GM18502 (cell line): ENCODE data around the gene IQSEC1.
"Not testable (repeated sequence)": the region's sequence is repeated elsewhere in the genome, so short reads cannot be mapped to it uniquely, and the experiment has no call there.

Experiments used
- ATAC-seq: cut with Tn5 transposase; IDR thresholded peaks from one replicate; pipeline ENCODE4 v1.9.1; 2021; ENCODE audit warnings: mild to moderate bottlenecking; ENCODE audit not compliant: unreplicated experiment, poor library complexity

The IQSEC1 gene

GRCh38 chr3:12868039-12869034 is 204.9 kb downstream of the IQSEC1 start:
- ATAC-seq = peak; percentile 76

DNA sequence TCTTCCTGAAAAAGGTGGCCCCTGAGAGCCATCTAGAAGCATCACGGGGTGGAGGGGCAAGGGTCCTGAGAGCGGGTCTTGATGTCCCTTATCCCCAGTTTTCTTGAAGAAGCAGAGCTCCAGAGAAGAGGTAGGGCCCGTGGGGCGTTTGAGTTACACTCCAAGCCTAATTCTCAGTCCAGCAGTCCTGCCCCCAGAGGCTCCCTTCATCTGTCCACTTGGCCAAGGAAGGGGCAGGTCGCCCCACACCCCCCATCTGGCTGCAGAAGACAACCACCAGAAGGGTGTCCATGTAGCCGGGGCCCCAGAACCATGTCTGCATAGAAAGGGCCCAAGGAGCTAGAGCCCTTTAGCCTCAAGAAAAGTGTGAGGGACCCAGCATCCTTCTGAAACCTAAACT is 206.4 kb downstream of the IQSEC1 start:
- ATAC-seq = no peak

DNA sequence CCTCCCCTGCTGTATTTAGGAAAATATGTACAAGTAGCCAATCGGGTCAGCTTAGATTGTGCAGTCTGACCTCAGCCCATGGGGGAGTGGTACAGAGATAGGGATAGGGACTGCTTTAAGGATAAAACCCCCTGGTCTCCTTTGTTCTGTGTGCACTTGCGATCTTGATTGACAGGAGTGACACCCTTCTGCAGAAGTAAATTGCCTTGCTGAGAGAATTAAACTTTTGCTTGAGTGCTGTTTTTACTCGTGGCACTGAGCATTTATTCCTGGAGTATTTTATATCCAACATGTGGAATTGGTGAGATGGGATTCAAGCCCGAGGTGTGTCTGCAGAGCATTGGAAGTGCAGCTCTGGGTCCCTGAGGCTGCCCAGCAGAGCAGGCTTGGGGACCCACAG is 208.0 kb downstream of the IQSEC1 start:
- no peak for ATAC-seq

DNA sequence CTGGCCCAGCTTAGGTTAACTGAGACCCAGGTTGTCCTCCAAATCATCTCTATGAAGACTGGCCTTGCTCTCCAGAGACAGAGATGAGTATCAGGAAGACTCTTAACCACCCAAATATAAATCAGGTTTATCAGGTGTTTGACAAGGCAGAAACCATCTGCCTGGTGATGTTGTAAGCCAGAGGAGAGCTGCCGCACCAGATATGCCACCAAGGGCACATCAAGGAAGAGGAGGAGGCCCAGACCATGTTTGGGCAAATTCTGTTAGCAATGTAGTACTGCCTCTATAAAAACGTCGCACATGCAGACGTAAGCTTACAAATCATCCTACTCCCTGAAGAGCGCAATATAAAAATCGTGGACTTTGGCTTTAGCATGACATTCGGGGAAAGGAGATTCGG is 210.8 kb downstream of the IQSEC1 start:
- ATAC-seq = no peak

DNA sequence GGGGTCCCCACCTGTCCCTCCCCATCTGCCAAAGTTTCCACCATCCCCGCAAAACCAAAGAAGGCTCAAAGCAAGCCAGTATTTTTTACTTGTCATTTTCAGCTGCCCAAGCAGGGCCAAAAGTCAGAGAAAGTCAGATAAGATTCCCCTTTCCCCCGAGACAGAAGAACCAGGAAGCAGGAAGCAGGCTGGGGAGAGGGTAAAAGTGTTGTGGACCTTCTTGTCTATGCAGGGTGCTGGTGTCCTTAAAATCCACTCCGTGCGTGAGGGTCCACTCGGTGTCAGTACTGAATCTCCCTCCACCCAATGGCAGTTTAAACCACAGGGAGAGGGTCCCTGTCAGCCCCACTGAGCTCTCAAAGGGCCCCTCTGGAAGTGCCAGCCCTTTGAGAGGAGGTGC is 211.6 kb downstream of the IQSEC1 start:
- ATAC-seq = no peak

DNA sequence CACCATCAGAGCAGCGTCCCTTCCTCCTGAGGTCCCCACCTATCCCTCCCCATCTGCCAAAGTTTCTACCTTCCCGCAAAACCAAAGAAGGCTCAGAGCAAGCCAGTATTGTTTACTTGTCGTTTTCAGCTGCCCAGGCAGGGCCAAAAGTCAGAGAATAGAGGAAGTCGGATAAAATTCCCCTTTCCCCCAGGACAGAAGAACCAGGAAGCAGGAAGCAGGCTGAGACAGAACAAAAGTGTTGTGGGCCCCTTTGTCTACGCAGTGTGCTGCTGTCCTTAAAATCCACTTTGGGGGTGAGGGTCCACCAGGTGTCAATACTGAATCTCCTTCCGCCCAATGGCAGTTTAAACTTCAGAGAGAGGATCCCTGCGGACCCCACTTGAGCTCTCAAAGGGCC is 213.4 kb downstream of the IQSEC1 start:
- no peak for ATAC-seq

DNA sequence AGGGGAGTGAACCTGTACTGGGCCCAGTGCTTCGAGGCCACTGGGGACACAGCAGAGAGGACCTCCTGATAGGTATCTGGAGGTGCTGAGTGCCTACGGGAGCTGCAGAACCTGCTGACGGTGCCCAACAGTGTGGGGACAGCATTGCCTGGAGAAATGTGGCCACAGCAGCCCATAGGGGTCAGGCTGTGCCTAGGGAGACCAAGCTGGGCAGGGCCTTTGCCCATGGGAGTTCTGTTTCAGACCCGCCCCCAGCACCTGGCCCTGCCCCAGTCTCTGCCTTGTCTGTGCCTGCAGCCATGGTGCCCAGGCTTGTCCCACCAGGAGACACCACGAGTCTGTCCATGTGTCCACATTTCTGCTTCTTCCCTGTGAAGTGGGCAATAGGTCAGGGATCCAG is 216.6 kb downstream of the IQSEC1 start:
- no peak for ATAC-seq

GRCh38 chr3:12854565-12854964 is 218.7 kb downstream of the IQSEC1 start:
- no peak for ATAC-seq

DNA sequence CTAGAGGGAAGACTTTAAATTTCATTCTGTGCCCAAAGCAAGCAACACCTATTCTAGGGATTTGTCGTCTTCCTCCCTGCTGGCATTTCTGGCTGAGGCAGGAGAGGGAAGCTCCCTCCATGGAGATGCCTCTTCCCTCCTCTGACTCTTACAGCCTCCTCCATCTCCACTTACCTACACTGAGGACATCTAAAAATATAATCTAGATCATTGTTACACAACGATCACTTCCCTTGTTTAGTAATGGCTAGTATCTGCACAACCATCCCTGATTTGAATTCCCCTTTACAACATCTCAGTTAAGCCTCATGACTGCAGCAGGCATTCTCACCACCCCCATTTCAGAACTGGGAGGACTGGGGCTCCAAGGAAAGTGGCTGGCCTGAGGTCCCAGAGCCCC is 219.4 kb downstream of the IQSEC1 start:
- ATAC-seq = not testable (repeated sequence)

DNA sequence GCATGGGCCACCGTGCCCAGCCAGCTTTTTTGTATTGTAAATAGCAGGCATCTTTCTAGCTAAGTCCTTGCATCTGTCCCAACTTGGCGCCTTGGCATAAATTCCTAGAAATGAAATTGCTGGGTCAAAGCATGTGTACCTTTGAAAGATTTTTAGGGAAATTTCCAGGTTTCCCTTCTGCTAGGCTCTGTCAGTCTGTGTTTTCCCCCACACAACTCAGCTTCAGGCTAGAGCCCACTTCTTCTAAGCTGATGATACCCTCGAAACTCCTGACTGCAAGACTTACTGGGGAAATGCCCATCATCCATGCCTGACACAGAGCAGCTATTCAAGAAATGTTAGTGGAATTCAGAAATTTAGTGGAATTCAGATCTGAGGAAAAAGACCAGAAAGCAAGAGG is 221.0 kb downstream of the IQSEC1 start:
- ATAC-seq = no peak
